Amniotic epithelial cell (primary cell): ENCODE measurements around the gene CERS6.

Experiments used
- DNase-seq: peaks from one replicate; pipeline ENCODE4 v3.0.0-alpha.2; 2010; ENCODE audit warnings: low read depth

The CERS6 gene

GRCh38 chr2:168530982-168531622 lies 75.0 kb downstream of the CERS6 start:
- DNase-seq, result peak; percentile 55

- DNase-seq, result no peak
Measured at GRCh38 chr2:168534926-168535325, 78.9 kb downstream of the CERS6 start.

GRCh38 chr2:168536925-168537466 lies 80.9 kb downstream of the CERS6 start:
- no peak for DNase-seq

GRCh38 chr2:168538133-168538532 lies 82.1 kb downstream of the CERS6 start:
- DNase-seq, result no peak

- no peak for DNase-seq
Measured at GRCh38 chr2:168538534-168538933, 82.5 kb downstream of the CERS6 start.

- DNase-seq, result no peak
Measured at GRCh38 chr2:168539945-168540344, 83.9 kb downstream of the CERS6 start.

- no peak for DNase-seq
Measured at GRCh38 chr2:168541858-168542257, 85.8 kb downstream of the CERS6 start.

- no peak for DNase-seq
Measured at GRCh38 chr2:168543037-168543436, 87.0 kb downstream of the CERS6 start.

GRCh38 chr2:168543935-168544334 lies 87.9 kb downstream of the CERS6 start:
- DNase-seq, result no peak

GRCh38 chr2:168545439-168546082 lies 89.5 kb downstream of the CERS6 start:
- peak; percentile 97 for DNase-seq

- no peak for DNase-seq
Measured at GRCh38 chr2:168550670-168551069, 94.6 kb downstream of the CERS6 start.

GRCh38 chr2:168552450-168552856 lies 96.4 kb downstream of the CERS6 start:
- no peak for DNase-seq

GRCh38 chr2:168555283-168555682 lies 99.2 kb downstream of the CERS6 start:
- DNase-seq, result no peak

GRCh38 chr2:168559187-168559586 lies 103.1 kb downstream of the CERS6 start:
- peak; percentile 50 for DNase-seq

GRCh38 chr2:168560817-168561499 lies 104.9 kb downstream of the CERS6 start:
- DNase-seq, result no peak

- DNase-seq, result no peak
Measured at GRCh38 chr2:168561991-168562390, 105.9 kb downstream of the CERS6 start.

GRCh38 chr2:168562971-168563370 lies 106.9 kb downstream of the CERS6 start:
- DNase-seq, result no peak

GRCh38 chr2:168564641-168565040 lies 108.6 kb downstream of the CERS6 start:
- peak; percentile 33 for DNase-seq

GRCh38 chr2:168565112-168565511 lies 109.0 kb downstream of the CERS6 start:
- DNase-seq, result peak; percentile 90

GRCh38 chr2:168565512-168565911 lies 109.4 kb downstream of the CERS6 start:
- DNase-seq, result no peak

GRCh38 chr2:168566974-168567665 lies 111.0 kb downstream of the CERS6 start:
- DNase-seq, result no peak

GRCh38 chr2:168567836-168568235 lies 111.8 kb downstream of the CERS6 start:
- no peak for DNase-seq
